Measurements from ENCODE around the gene VPS50.

Gene VPS50

GRCh38 chr7:93382362-93382761 lies 150.2 kb downstream of the VPS50 start:
- 90% methylated on average over 3 of the region's 3 CpGs; no CpG with 5 or more reads in 1 of the 2 experiments for WGBS, 2 experiments
- no peak overlapping the region for H3K27ac ChIP-seq (ENCODE audit: insufficient read depth, low read depth, low read length, poor library complexity, severe bottlenecking)
- H3K4me1 ChIP-seq (ENCODE audit: control insufficient read depth, insufficient read depth, low read length), result no peaks in the 10 kb centered on the region
- no peaks in the 10 kb centered on the region for H3K9me3 ChIP-seq (ENCODE audit: control insufficient read depth, low read length)
- H3K27me3 ChIP-seq (ENCODE audit: control insufficient read depth, insufficient read depth, low read length, poor library complexity, severe bottlenecking), result no peaks in the 10 kb centered on the region
- no peaks in the 10 kb centered on the region for H3K36me3 ChIP-seq (ENCODE audit: control insufficient read depth, insufficient read depth, low read length)
- H3K4me3 ChIP-seq (ENCODE audit: insufficient read depth, low read depth, low read length), result no peak overlapping the region

- WGBS, 2 experiments, result 94 to 97% methylated on average over 3 of the region's 3 CpGs
- Histone ChIP-seq H3K4me3 (ENCODE audit: insufficient read depth, low read depth, low read length) (no peak overlapping the region), H3K9me3 (ENCODE audit: control insufficient read depth, low read length) (no peaks in the 10 kb centered on the region), H3K4me1 (ENCODE audit: control insufficient read depth, insufficient read depth, low read length) (no peaks in the 10 kb centered on the region), H3K27ac (ENCODE audit: insufficient read depth, low read depth, low read length, poor library complexity, severe bottlenecking) (no peak overlapping the region), H3K36me3 (ENCODE audit: control insufficient read depth, insufficient read depth, low read length) (no peaks in the 10 kb centered on the region), H3K27me3 (ENCODE audit: control insufficient read depth, insufficient read depth, low read length, poor library complexity, severe bottlenecking) (no peaks in the 10 kb centered on the region)
Observed at GRCh38 chr7:93390660-93391059, 158.5 kb downstream of the VPS50 start.

GRCh38 chr7:93392984-93393383 lies 160.8 kb downstream of the VPS50 start:
- Histone ChIP-seq H3K9me3 (ENCODE audit: control insufficient read depth, low read length) (no peaks in the 10 kb centered on the region), H3K27me3 (ENCODE audit: control insufficient read depth, insufficient read depth, low read length, poor library complexity, severe bottlenecking) (no peaks in the 10 kb centered on the region), H3K36me3 (ENCODE audit: control insufficient read depth, insufficient read depth, low read length) (no peaks in the 10 kb centered on the region), H3K4me1 (ENCODE audit: control insufficient read depth, insufficient read depth, low read length) (no peaks in the 10 kb centered on the region), H3K4me3 (ENCODE audit: insufficient read depth, low read depth, low read length) (no peak overlapping the region), H3K27ac (ENCODE audit: insufficient read depth, low read depth, low read length, poor library complexity, severe bottlenecking) (no peak overlapping the region)
- WGBS, 2 experiments, result no CpG with 5 or more reads among the region's 1 CpG

DNA sequence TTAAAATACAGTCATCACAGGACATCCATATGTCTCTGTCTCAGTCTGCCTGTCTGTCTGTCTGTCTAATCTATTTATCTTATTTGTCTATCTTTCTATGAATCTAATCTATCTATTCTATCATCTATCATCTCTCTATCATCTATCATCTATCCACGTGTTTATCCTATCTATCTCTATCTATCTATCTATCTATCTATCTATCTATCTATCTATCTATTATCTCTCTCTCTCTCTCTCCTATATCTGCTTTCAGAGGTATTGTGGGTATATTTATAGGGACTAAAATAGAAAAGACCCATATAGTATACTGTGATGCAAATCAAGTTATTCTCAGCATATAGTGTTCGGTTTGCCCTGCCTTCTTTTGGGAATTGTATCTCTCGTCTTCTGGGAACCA lies 167.5 kb downstream of the VPS50 start:
- Histone ChIP-seq H3K36me3 (ENCODE audit: control insufficient read depth, insufficient read depth, low read length) (no peaks in the 10 kb centered on the region), H3K4me3 (ENCODE audit: insufficient read depth, low read depth, low read length) (no peak overlapping the region), H3K27ac (ENCODE audit: insufficient read depth, low read depth, low read length, poor library complexity, severe bottlenecking) (no peak overlapping the region), H3K4me1 (ENCODE audit: control insufficient read depth, insufficient read depth, low read length) (no peaks in the 10 kb centered on the region), H3K9me3 (ENCODE audit: control insufficient read depth, low read length) (no peaks in the 10 kb centered on the region), H3K27me3 (ENCODE audit: control insufficient read depth, insufficient read depth, low read length, poor library complexity, severe bottlenecking) (no peaks in the 10 kb centered on the region)
- 91 to 95% methylated on average over 3 of the region's 3 CpGs for WGBS, 2 experiments

- H3K4me1 ChIP-seq (ENCODE audit: control insufficient read depth, insufficient read depth, low read length), result no peaks in the 10 kb centered on the region
- no peak overlapping the region for H3K4me3 ChIP-seq (ENCODE audit: insufficient read depth, low read depth, low read length)
- H3K36me3 ChIP-seq (ENCODE audit: control insufficient read depth, insufficient read depth, low read length), result no peaks in the 10 kb centered on the region
- no peak overlapping the region for H3K27ac ChIP-seq (ENCODE audit: insufficient read depth, low read depth, low read length, poor library complexity, severe bottlenecking)
- H3K9me3 ChIP-seq (ENCODE audit: control insufficient read depth, low read length), result peaks cover 3% of the 10 kb centered on the region
- WGBS, 2 experiments, result 98% methylated on average over 3 to 4 of the region's 5 CpGs
- H3K27me3 ChIP-seq (ENCODE audit: control insufficient read depth, insufficient read depth, low read length, poor library complexity, severe bottlenecking), result no peaks in the 10 kb centered on the region
Observed at GRCh38 chr7:93402944-93403343, 170.8 kb downstream of the VPS50 start.

GRCh38 chr7:93407239-93407638 lies 175.1 kb downstream of the VPS50 start:
- Histone ChIP-seq H3K36me3 (ENCODE audit: control insufficient read depth, insufficient read depth, low read length) (no peaks in the 10 kb centered on the region), H3K27ac (ENCODE audit: insufficient read depth, low read depth, low read length, poor library complexity, severe bottlenecking) (no peak overlapping the region), H3K27me3 (ENCODE audit: control insufficient read depth, insufficient read depth, low read length, poor library complexity, severe bottlenecking) (no peaks in the 10 kb centered on the region), H3K4me1 (ENCODE audit: control insufficient read depth, insufficient read depth, low read length) (no peaks in the 10 kb centered on the region), H3K4me3 (ENCODE audit: insufficient read depth, low read depth, low read length) (no peak overlapping the region), H3K9me3 (ENCODE audit: control insufficient read depth, low read length) (peaks cover 3% of the 10 kb centered on the region)
- 91 to 96% methylated on average over 5 of the region's 5 CpGs for WGBS, 2 experiments

DNA sequence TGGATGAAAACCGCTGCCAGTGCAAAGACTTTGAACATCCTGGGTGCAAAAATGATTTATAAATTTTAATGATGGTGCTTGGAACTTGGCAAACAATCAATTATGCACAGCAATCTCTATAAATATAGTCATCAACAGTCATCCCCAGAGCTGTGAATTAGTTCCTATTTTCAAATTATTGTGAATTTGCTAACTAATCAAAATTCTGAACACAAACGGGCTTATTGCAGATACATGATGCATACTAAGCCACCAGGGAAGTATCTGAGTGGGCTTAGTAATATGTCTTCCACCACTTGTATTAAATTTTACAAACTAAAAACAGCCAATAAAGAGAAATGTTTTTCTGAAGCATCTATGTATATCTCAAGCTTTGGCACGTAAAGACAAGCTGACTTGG lies 177.2 kb downstream of the VPS50 start:
- no peaks in the 10 kb centered on the region for H3K36me3 ChIP-seq (ENCODE audit: control insufficient read depth, insufficient read depth, low read length)
- no peaks in the 10 kb centered on the region for H3K27me3 ChIP-seq (ENCODE audit: control insufficient read depth, insufficient read depth, low read length, poor library complexity, severe bottlenecking)
- WGBS, 2 experiments, result 96 to 98% methylated on average over 2 to 3 of the region's 3 CpGs
- no peaks in the 10 kb centered on the region for H3K4me1 ChIP-seq (ENCODE audit: control insufficient read depth, insufficient read depth, low read length)
- H3K4me3 ChIP-seq (ENCODE audit: insufficient read depth, low read depth, low read length), result no peak overlapping the region
- no peak overlapping the region for H3K27ac ChIP-seq (ENCODE audit: insufficient read depth, low read depth, low read length, poor library complexity, severe bottlenecking)
- H3K9me3 ChIP-seq (ENCODE audit: control insufficient read depth, low read length), result peaks cover 3% of the 10 kb centered on the region
